ENCODE results near the gene KIZ. TPM values are rescaled to one million over a fixed set of nuclear protein-coding genes. Genes with fewer than 3 reads are reported as not detected.

Gene KIZ
- polyA plus RNA-seq, 4 donors, result 29.3 to 36.7 (median 32.5) TPM

Other genes starting within 250 kb of the KIZ start
- gene LINC00237, start 19.7 kb upstream of the KIZ start, polyA plus RNA-seq (ENCODE audit: insufficient read length in 4 of 4), result not detected
- 100 to 1,000 TPM in 2 of 4 donors, 10 to 100 TPM in 2; 88.5 to 109 (median 102) TPM for gene XRN2, start 177.2 kb downstream of the KIZ start, polyA plus RNA-seq (ENCODE audit: insufficient read length in 4 of 4)

Data from right renal pelvis (tissue), 4 donors.